ENCODE results near the gene HDAC9. TPM values are rescaled to one million over a fixed set of nuclear protein-coding genes. Genes with fewer than 3 reads are reported as not detected.

The HDAC9 gene
- total RNA-seq, 1 donor from 2014 or later = 3.6 TPM

GRCh38 chr7:18788026-18788425 is 292.5 kb downstream of the HDAC9 start:
- H3K4me1 Mint-ChIP-seq (ENCODE audit: low read depth) = no peaks in the 10 kb centered on the region
- no peaks in the 10 kb centered on the region for H3K27me3 Mint-ChIP-seq
- DNase-seq (ENCODE audit: low spot score, unreplicated experiment) = no peak
- no peaks in the 10 kb centered on the region for H3K36me3 Mint-ChIP-seq (ENCODE audit: insufficient read depth)
- H3K27ac Mint-ChIP-seq = no peak overlapping the region
- TF ChIP-seq, protein P1, sequence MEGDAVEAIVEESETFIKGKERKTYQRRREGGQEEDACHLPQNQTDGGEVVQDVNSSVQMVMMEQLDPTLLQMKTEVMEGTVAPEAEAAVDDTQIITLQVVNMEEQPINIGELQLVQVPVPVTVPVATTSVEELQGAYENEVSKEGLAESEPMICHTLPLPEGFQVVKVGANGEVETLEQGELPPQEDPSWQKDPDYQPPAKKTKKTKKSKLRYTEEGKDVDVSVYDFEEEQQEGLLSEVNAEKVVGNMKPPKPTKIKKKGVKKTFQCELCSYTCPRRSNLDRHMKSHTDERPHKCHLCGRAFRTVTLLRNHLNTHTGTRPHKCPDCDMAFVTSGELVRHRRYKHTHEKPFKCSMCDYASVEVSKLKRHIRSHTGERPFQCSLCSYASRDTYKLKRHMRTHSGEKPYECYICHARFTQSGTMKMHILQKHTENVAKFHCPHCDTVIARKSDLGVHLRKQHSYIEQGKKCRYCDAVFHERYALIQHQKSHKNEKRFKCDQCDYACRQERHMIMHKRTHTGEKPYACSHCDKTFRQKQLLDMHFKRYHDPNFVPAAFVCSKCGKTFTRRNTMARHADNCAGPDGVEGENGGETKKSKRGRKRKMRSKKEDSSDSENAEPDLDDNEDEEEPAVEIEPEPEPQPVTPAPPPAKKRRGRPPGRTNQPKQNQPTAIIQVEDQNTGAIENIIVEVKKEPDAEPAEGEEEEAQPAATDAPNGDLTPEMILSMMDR (IDR thresholded peaks at IDR 0.05; ENCODE audit: unreplicated experiment) = no peak
- H3K4me3 Mint-ChIP-seq (ENCODE audit: low read depth) = no peak overlapping the region
- no peaks in the 10 kb centered on the region for H3K9me3 Mint-ChIP-seq (ENCODE audit: low read depth)

DNA sequence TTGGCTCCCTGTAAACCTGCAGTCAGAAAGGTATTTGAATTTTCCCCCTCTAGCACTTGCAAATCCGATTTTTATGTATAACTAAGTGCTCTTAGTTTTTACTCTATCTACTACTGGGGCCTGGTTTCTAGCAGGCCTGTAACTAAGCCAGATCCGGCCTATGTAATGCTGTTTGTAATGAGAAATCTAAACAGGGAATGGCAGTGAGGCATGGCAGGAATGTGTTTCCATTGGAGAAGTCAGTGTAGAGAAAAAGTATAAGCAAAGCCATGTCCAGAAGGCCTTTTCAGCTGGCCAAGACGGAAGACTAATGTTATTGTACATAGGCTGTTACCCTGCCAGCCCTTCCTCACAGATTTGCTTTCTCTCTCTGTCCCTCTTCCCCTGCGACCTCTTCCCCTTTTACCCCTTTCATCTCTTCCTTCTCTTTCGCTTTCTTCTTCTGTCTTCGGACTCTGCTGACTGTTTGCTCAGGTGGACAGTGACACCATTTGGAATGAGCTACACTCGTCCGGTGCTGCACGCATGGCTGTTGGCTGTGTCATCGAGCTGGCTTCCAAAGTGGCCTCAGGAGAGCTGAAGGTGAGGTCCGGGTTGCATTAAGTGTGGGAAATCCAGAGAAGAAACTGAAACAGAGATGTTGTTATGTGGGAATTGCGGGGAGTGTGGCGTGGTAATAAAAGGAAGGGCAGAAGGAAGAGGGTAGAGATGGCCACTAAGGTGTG is 297.5 kb downstream of the HDAC9 start:
- no peak overlapping the region for H3K4me3 Mint-ChIP-seq (ENCODE audit: low read depth)
- H3K27ac Mint-ChIP-seq = peak overlapping the region; percentile 6
- no peaks in the 10 kb centered on the region for H3K27me3 Mint-ChIP-seq
- no peaks in the 10 kb centered on the region for H3K9me3 Mint-ChIP-seq (ENCODE audit: low read depth)
- no peaks in the 10 kb centered on the region for H3K4me1 Mint-ChIP-seq (ENCODE audit: low read depth)
- no peak for DNase-seq (ENCODE audit: low spot score, unreplicated experiment)
- TF ChIP-seq, protein P1 (IDR thresholded peaks at IDR 0.05; ENCODE audit: unreplicated experiment) = no peak
- no peaks in the 10 kb centered on the region for H3K36me3 Mint-ChIP-seq (ENCODE audit: insufficient read depth)

DNA sequence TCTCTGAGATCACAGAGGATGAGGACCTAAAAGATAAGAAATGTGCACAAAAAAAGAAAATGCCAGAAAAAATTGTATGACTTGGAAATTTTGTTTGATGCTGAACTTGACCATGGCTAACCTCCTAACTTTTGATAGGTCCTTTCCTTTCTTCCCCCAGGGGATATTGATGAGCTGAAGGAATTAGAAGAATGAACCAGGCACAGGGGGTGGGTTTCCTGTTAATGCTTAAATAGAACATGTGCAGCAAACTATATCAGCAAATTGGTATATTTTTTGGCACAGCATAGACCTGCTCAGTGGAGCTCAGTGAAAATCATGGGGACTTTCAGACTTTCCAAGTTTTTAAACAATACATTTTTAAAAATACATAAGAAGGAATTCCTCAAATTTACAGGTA is 300.7 kb downstream of the HDAC9 start:
- no peaks in the 10 kb centered on the region for H3K9me3 Mint-ChIP-seq (ENCODE audit: low read depth)
- TF ChIP-seq, protein P1 (IDR thresholded peaks at IDR 0.05; ENCODE audit: unreplicated experiment) = no peak
- no peaks in the 10 kb centered on the region for H3K36me3 Mint-ChIP-seq (ENCODE audit: insufficient read depth)
- H3K4me1 Mint-ChIP-seq (ENCODE audit: low read depth) = no peaks in the 10 kb centered on the region
- H3K27ac Mint-ChIP-seq = no peak overlapping the region
- H3K27me3 Mint-ChIP-seq = no peaks in the 10 kb centered on the region
- DNase-seq (ENCODE audit: low spot score, unreplicated experiment) = no peak
- H3K4me3 Mint-ChIP-seq (ENCODE audit: low read depth) = no peak overlapping the region

DNA sequence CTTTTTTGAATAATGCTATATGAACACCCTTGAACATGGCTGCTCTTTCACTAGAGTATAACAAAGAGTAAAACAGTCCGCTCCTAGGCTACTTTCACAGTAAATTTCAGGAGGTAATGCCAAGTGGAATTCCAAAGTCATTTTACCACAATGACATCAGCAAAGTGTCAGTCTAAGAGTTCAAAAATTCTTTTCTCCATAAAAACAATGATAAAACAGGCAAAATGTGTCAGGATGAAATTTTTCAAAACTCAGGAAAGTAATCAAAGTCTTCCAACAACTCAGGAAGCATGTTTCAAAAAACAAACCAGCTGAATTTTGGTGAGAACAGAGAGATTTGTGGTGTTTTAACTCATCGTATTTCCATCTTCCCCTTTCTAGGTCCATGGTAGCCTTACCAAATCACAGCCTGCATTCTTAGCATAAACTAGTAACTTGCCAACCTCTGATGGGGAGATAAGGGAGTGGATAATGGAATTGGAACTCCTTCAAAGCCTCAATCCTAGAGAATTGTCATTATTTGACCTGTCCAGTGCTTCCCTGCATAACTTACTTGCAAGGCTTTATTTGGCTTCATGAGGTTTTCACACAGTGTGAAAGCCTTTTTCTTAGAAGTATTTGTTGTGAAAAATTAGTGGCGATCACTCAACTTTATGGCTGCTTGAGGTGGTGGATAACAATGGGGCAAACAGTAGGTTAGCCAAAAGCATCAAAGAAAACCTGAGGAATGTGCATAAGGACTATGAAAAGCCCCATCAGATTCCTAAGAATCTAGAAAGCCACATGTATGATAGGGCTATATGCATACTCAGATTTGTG is 302.7 kb downstream of the HDAC9 start:
- no peaks in the 10 kb centered on the region for H3K36me3 Mint-ChIP-seq (ENCODE audit: insufficient read depth)
- no peak for DNase-seq (ENCODE audit: low spot score, unreplicated experiment)
- H3K4me1 Mint-ChIP-seq (ENCODE audit: low read depth) = peaks cover 1% of the 10 kb centered on the region
- no peaks in the 10 kb centered on the region for H3K9me3 Mint-ChIP-seq (ENCODE audit: low read depth)
- TF ChIP-seq, protein P1 (IDR thresholded peaks at IDR 0.05; ENCODE audit: unreplicated experiment) = no peak
- no peak overlapping the region for H3K27ac Mint-ChIP-seq
- H3K27me3 Mint-ChIP-seq = no peaks in the 10 kb centered on the region
- H3K4me3 Mint-ChIP-seq (ENCODE audit: low read depth) = no peak overlapping the region

DNA sequence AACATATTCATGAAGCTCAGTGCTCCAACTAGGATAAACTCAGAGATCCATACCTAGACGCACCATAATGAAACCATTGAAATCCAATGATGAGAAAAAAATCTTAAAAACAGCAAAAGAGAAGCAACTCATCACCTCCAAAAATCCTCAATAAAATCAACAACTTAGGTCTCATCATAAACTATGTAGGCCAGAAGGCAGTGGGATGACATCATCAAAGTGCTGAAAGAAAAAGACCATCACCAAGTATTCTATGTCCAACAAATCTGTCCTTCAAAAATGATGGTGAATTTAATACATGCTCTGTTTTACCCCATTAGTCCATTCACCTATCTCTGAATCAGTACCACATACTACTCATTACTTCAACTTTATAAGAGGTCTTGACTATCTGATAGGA is 304.4 kb downstream of the HDAC9 start:
- no peak for DNase-seq (ENCODE audit: low spot score, unreplicated experiment)
- TF ChIP-seq, protein P1 (IDR thresholded peaks at IDR 0.05; ENCODE audit: unreplicated experiment) = no peak
- Mint-ChIP-seq H3K9me3 (ENCODE audit: low read depth) (no peaks in the 10 kb centered on the region), H3K27ac (no peak overlapping the region), H3K27me3 (no peaks in the 10 kb centered on the region), H3K4me3 (ENCODE audit: low read depth) (no peak overlapping the region), H3K36me3 (ENCODE audit: insufficient read depth) (no peaks in the 10 kb centered on the region), H3K4me1 (ENCODE audit: low read depth) (peaks cover 9% of the 10 kb centered on the region)

Data from progenitor cell of endocrine pancreas (in vitro differentiated cells).